T-helper 1 cell treated with Interleukin-12 subunit alpha and Interleukin-12 subunit beta and Interleukin-4 antibody, amounts not matched to agents 30 μg/mL and 1 μg/mL, for 36 hours (primary cell): Measurements from ENCODE around the gene RUFY2.
A peak's percentile ranks its signal among the peaks of the same experiment; 100 is the strongest.

Experiments
- H3K27ac Mint-ChIP-seq: one replicate; pipeline ENCODE4 v1.8.0; 2021; ENCODE audit warnings: mild to moderate bottlenecking, mixed read lengths
- H3K27me3 Mint-ChIP-seq: one replicate; pipeline ENCODE4 v1.8.0; 2021; ENCODE audit warnings: low read depth, mixed read lengths
- H3K36me3 Mint-ChIP-seq: one replicate; pipeline ENCODE4 v1.8.0; 2021; ENCODE audit warnings: low read depth, mixed read lengths
- H3K4me1 Mint-ChIP-seq: one replicate; pipeline ENCODE4 v1.8.0; 2021; ENCODE audit warnings: low read depth, mixed read lengths
- H3K4me3 Mint-ChIP-seq: one replicate; pipeline ENCODE4 v1.8.0; 2021; ENCODE audit warnings: mild to moderate bottlenecking, moderate library complexity, mixed read lengths
- H3K9me3 Mint-ChIP-seq: one replicate; pipeline ENCODE4 v1.8.0; 2021; ENCODE audit warnings: mixed read lengths

The RUFY2 gene

GRCh38 chr10:68403701-68404100 lies 3.4 kb downstream of the RUFY2 start:
- peaks cover 7% of the 10 kb centered on the region for H3K4me1 Mint-ChIP-seq
- no peaks in the 10 kb centered on the region for H3K9me3 Mint-ChIP-seq
- H3K36me3 Mint-ChIP-seq, result peaks cover 10% of the 10 kb centered on the region
- no peak overlapping the region for H3K27ac Mint-ChIP-seq
- no peak overlapping the region for H3K4me3 Mint-ChIP-seq
- H3K27me3 Mint-ChIP-seq, result no peaks in the 10 kb centered on the region

GRCh38 chr10:68402276-68402675 lies 4.8 kb downstream of the RUFY2 start:
- H3K27ac Mint-ChIP-seq, result no peak overlapping the region
- peaks cover 7% of the 10 kb centered on the region for H3K4me1 Mint-ChIP-seq
- H3K27me3 Mint-ChIP-seq, result no peaks in the 10 kb centered on the region
- H3K36me3 Mint-ChIP-seq, result peaks cover 10% of the 10 kb centered on the region
- H3K9me3 Mint-ChIP-seq, result no peaks in the 10 kb centered on the region
- H3K4me3 Mint-ChIP-seq, result no peak overlapping the region

DNA sequence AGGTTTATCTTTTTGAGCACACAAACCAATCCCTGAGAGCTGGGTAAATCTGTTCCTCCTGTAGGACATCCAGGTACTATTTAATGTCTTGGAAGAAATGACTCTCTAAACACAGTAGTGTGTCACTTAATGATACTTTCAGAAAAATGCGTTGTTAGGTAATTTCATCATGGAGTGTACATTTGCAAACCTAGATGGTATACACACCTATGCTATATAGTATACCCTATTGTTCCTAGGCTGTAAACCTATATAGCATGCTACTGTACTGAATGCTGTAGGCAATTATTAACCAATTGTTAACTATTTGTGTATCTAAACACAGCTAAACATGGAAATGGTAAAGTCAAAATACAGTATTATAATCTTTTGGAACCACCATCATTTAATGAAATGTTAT lies 10.1 kb downstream of the RUFY2 start:
- Mint-ChIP-seq H3K4me1 (no peaks in the 10 kb centered on the region), H3K27me3 (no peaks in the 10 kb centered on the region), H3K9me3 (no peaks in the 10 kb centered on the region), H3K4me3 (no peak overlapping the region), H3K36me3 (peaks cover 16% of the 10 kb centered on the region), H3K27ac (no peak overlapping the region)

- no peaks in the 10 kb centered on the region for H3K9me3 Mint-ChIP-seq
- H3K4me3 Mint-ChIP-seq, result no peak overlapping the region
- H3K27ac Mint-ChIP-seq, result no peak overlapping the region
- no peaks in the 10 kb centered on the region for H3K27me3 Mint-ChIP-seq
- peaks cover 20% of the 10 kb centered on the region for H3K36me3 Mint-ChIP-seq
- H3K4me1 Mint-ChIP-seq, result no peaks in the 10 kb centered on the region
Observed at GRCh38 chr10:68385740-68386139, 21.3 kb downstream of the RUFY2 start.

DNA sequence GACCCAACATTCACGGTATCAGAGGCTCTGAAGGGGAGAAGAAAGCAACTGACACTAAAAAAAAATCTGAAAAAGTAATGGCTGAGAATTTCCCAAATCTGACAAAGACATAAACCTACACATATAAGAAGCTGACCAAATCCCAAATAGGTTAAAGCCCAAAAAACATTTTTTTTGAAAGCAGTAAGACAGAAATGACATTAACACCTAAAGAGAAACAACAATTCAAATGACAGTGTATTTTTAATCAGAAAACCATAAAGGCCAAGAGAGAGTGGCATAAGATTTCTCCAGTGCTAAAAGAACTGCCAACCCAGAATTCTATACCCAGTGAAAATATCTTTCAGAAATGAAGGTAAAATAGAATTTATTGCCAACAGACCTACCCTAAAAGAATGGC lies 35.5 kb downstream of the RUFY2 start:
- H3K9me3 Mint-ChIP-seq, result peaks cover 16% of the 10 kb centered on the region
- H3K4me1 Mint-ChIP-seq, result peaks cover 2% of the 10 kb centered on the region
- H3K27ac Mint-ChIP-seq, result no peak overlapping the region
- H3K4me3 Mint-ChIP-seq, result no peak overlapping the region
- H3K27me3 Mint-ChIP-seq, result no peaks in the 10 kb centered on the region
- peaks cover 36% of the 10 kb centered on the region for H3K36me3 Mint-ChIP-seq

- H3K27me3 Mint-ChIP-seq, result no peaks in the 10 kb centered on the region
Observed at GRCh38 chr10:68367121-68367520, 40.0 kb downstream of the RUFY2 start.

GRCh38 chr10:68366600-68366999 lies 40.5 kb downstream of the RUFY2 start:
- Mint-ChIP-seq H3K36me3 (peaks cover 28% of the 10 kb centered on the region), H3K9me3 (peaks cover 9% of the 10 kb centered on the region), H3K27me3 (no peaks in the 10 kb centered on the region), H3K27ac (no peak overlapping the region), H3K4me3 (no peak overlapping the region), H3K4me1 (peaks cover 2% of the 10 kb centered on the region)

More at GRCh38 chr10:68367121-68367520, 40.0 kb downstream of the RUFY2 start:
- no peak overlapping the region for H3K27ac Mint-ChIP-seq
- peaks cover 31% of the 10 kb centered on the region for H3K36me3 Mint-ChIP-seq
- peaks cover 11% of the 10 kb centered on the region for H3K9me3 Mint-ChIP-seq
- H3K4me3 Mint-ChIP-seq, result no peak overlapping the region
- H3K4me1 Mint-ChIP-seq, result peaks cover 2% of the 10 kb centered on the region

DNA sequence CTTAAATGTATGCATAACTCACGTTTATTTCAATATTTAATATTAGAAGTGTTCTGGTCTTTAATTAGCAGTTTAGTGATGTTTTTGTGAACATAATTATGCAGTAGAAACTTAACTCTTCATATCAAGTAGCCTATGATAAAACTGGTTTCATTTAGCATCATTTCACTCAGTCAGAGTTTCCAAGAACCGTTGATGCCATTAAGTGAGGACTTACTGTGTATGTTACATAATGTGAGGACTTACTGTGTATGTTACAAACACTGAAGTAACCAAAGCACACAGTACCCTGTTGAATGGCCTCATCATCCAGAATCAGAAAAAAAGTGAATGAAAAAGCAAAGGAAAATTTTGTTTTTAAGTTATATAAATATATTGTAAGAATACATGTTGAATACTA lies 41.5 kb downstream of the RUFY2 start:
- H3K4me3 Mint-ChIP-seq, result no peak overlapping the region
- no peak overlapping the region for H3K27ac Mint-ChIP-seq
- H3K27me3 Mint-ChIP-seq, result no peaks in the 10 kb centered on the region
- H3K36me3 Mint-ChIP-seq, result peaks cover 21% of the 10 kb centered on the region
- peaks cover 2% of the 10 kb centered on the region for H3K4me1 Mint-ChIP-seq
- peaks cover 4% of the 10 kb centered on the region for H3K9me3 Mint-ChIP-seq

- no peak overlapping the region for H3K27ac Mint-ChIP-seq
- no peaks in the 10 kb centered on the region for H3K27me3 Mint-ChIP-seq
- H3K9me3 Mint-ChIP-seq, result no peaks in the 10 kb centered on the region
- peaks cover 15% of the 10 kb centered on the region for H3K36me3 Mint-ChIP-seq
- H3K4me3 Mint-ChIP-seq, result no peak overlapping the region
- H3K4me1 Mint-ChIP-seq, result no peaks in the 10 kb centered on the region
Observed at GRCh38 chr10:68364101-68364886, 42.8 kb downstream of the RUFY2 start.

DNA sequence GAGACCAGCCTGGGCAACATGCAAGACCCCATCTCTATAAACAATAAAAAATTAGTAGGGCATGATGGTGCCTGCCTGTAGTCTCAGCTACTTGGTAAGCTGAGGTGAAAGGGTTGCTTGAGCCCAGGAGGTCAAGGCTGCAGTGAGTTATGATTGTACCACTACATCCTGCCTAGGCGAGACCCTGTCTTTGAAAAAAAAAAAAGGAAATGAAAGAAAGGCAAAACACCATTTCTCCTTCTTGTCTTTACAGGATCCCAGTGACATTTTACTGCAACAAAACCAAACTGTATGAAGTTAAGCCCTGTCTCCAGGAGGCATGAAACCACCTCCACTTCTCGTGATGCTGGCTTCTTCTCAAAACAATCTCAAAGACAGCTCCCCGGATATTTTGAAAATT lies 44.5 kb downstream of the RUFY2 start:
- Mint-ChIP-seq H3K4me1 (no peaks in the 10 kb centered on the region), H3K27me3 (no peaks in the 10 kb centered on the region), H3K36me3 (peaks cover 14% of the 10 kb centered on the region), H3K27ac (no peak overlapping the region), H3K9me3 (no peaks in the 10 kb centered on the region), H3K4me3 (no peak overlapping the region)

GRCh38 chr10:68359189-68359588 lies 47.9 kb downstream of the RUFY2 start:
- no peaks in the 10 kb centered on the region for H3K27me3 Mint-ChIP-seq
- peaks cover 17% of the 10 kb centered on the region for H3K36me3 Mint-ChIP-seq
- H3K27ac Mint-ChIP-seq, result no peak overlapping the region
- H3K4me3 Mint-ChIP-seq, result no peak overlapping the region
- H3K9me3 Mint-ChIP-seq, result no peaks in the 10 kb centered on the region
- H3K4me1 Mint-ChIP-seq, result no peaks in the 10 kb centered on the region

- H3K36me3 Mint-ChIP-seq, result peaks cover 18% of the 10 kb centered on the region
- H3K27ac Mint-ChIP-seq, result no peak overlapping the region
- peaks cover 2% of the 10 kb centered on the region for H3K4me1 Mint-ChIP-seq
- H3K27me3 Mint-ChIP-seq, result no peaks in the 10 kb centered on the region
- no peaks in the 10 kb centered on the region for H3K9me3 Mint-ChIP-seq
- no peak overlapping the region for H3K4me3 Mint-ChIP-seq
Observed at GRCh38 chr10:68353537-68353936, 53.5 kb downstream of the RUFY2 start.

- Mint-ChIP-seq H3K4me1 (peaks cover 13% of the 10 kb centered on the region), H3K27ac (no peak overlapping the region), H3K36me3 (peaks cover 34% of the 10 kb centered on the region), H3K9me3 (no peaks in the 10 kb centered on the region), H3K27me3 (no peaks in the 10 kb centered on the region), H3K4me3 (no peak overlapping the region)
Observed at GRCh38 chr10:68348265-68348741, 58.8 kb downstream of the RUFY2 start.

DNA sequence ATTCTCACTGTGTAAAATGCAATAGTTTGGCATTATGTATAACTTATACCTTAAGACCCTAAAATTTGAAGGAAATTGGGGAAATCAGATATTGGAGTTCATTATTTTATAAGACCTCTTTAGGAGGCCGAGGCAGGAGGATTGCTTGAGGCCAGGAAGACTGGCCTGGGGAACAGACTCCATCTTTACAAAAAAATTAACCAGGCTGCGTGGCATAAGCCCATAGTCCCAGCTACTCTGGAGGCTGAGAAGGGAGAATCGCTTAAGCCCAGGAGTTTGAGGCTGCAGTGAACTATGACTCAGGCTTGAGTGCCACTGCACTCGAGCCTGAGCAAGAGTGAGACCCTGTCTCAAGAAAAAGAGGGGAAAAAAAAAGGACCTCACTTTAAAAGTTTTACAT lies 60.3 kb downstream of the RUFY2 start:
- peaks cover 33% of the 10 kb centered on the region for H3K36me3 Mint-ChIP-seq
- H3K9me3 Mint-ChIP-seq, result no peaks in the 10 kb centered on the region
- no peak overlapping the region for H3K4me3 Mint-ChIP-seq
- peaks cover 18% of the 10 kb centered on the region for H3K4me1 Mint-ChIP-seq
- H3K27me3 Mint-ChIP-seq, result no peaks in the 10 kb centered on the region
- no peak overlapping the region for H3K27ac Mint-ChIP-seq

DNA sequence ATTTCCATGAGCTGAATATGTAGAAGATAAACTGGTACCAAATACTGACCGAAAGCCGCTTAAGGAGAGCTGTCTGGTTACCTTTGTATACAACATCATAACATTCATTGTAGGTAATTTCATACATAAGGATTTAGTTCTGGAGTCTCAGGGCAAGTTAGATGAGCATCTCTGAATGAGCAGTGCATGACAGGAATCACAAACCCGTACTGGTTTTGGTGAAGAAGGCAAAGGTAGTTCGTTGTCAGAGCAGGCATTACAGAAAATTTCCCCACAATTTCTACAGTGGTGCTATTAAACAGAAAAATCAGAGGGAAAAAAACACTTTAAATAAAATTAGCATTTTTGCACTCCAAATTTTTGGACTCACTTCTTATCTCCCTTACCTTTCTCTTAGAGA lies 61.5 kb downstream of the RUFY2 start:
- Mint-ChIP-seq H3K9me3 (no peaks in the 10 kb centered on the region), H3K27ac (peak overlapping the region; percentile 26), H3K4me1 (peaks cover 25% of the 10 kb centered on the region), H3K36me3 (peaks cover 42% of the 10 kb centered on the region), H3K4me3 (no peak overlapping the region), H3K27me3 (no peaks in the 10 kb centered on the region)
